ENCODE data around the gene NUMA1.

NUMA1 gene

DNA sequence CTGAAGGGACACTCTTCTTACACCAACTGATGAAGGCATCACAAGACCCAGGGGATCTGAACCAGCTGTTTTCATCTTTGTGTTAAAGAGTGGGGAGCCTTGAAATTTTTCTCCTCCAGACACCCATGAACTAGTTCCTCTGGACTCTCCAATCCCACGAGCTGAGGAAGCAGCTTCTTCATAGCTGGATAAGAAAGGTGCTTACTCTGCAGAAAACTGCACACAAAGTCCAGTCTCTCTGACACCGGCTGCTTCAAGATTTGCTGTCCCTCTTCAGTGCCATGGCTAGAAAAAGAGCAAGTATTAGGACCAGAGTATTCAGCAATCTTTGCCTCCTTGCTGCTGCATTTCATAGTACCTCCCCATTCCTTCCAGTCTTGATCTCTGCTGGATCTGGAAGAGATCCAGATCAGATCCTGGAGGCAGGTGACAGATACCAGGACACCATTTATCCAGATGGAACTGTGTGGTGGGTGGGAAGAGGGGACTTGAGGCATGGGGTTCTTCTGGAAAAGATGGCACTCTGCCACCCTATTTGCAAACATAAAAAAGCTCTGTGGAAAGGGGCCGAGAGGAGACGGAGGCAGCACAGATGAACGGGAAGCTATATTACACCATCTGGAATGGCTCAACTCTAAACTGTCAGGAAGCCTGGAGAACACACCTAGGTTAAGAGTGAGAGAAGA, 56.1 kb downstream of the NUMA1 start:
- H3K27ac Mint-ChIP-seq: no peak overlapping the region
- H3K36me3 Mint-ChIP-seq (ENCODE audit: low read depth): peaks cover 52% of the 10 kb centered on the region
- no peaks in the 10 kb centered on the region for H3K9me3 Mint-ChIP-seq
- H3K4me3 Mint-ChIP-seq: no peak overlapping the region
- H3K27me3 Mint-ChIP-seq: no peaks in the 10 kb centered on the region
- H3K4me1 Mint-ChIP-seq (ENCODE audit: low read depth): peaks cover 19% of the 10 kb centered on the region

- Mint-ChIP-seq H3K4me3 (no peak overlapping the region), H3K36me3 (ENCODE audit: low read depth) (peaks cover 55% of the 10 kb centered on the region), H3K9me3 (no peaks in the 10 kb centered on the region), H3K27me3 (no peaks in the 10 kb centered on the region), H3K27ac (no peak overlapping the region), H3K4me1 (ENCODE audit: low read depth) (peaks cover 19% of the 10 kb centered on the region)
Measured at GRCh38 chr11:72023335-72023734, 57.0 kb downstream of the NUMA1 start.

DNA sequence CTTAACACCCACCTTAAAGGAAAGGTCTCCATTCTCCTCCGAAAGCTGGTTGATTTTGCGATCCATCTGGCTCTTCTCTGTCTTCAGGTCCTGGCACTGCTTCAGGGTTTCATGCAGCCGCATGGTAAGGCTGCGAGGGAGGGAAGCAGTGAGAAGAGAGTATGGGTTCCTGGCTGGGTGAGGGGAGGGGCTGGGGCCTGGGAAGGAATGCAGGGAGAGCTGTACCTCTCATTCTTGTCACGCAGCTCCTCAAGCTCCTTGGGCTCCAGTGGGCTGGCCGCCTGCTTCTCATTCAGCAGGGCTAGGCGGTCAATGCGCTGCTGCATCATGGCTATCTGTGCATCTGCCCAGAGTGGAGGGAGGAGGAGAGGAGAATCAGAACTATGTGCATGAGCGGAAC, 62.2 kb downstream of the NUMA1 start:
- Mint-ChIP-seq H3K27ac (no peak overlapping the region), H3K27me3 (no peaks in the 10 kb centered on the region), H3K4me3 (no peak overlapping the region), H3K36me3 (ENCODE audit: low read depth) (peaks cover 81% of the 10 kb centered on the region), H3K9me3 (no peaks in the 10 kb centered on the region), H3K4me1 (ENCODE audit: low read depth) (no peaks in the 10 kb centered on the region)

DNA sequence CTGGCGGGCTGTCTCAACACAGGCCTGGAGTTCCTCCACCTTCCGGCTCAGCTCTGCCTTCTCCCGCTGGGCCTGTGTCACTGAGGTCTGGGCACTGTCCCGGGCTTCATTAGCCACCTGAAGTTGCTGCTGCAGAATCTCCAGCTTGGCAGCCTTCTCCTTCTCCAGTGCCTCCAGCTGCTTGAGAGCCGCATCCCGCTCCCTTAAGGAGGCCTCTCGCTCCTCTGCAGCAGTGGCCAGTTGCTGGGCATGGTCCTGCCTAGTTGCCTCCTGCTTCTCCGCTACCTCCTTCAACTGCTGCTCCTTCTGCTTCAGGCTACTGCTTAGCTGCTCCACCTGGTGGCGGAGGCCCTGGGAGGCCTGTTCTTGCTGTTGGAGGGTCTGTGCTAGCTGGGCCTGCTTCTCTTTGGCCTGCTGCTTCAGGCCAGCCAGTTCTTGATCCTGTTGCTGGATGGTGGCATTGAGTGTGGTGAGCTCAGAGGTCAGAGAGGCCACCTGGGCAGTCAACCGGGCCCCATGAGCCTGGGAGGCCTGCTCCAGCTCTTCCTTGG, 64.8 kb downstream of the NUMA1 start:
- Mint-ChIP-seq H3K4me3 (no peak overlapping the region), H3K9me3 (no peaks in the 10 kb centered on the region), H3K4me1 (ENCODE audit: low read depth) (no peaks in the 10 kb centered on the region), H3K36me3 (ENCODE audit: low read depth) (peaks cover 68% of the 10 kb centered on the region), H3K27me3 (no peaks in the 10 kb centered on the region), H3K27ac (no peak overlapping the region)

DNA sequence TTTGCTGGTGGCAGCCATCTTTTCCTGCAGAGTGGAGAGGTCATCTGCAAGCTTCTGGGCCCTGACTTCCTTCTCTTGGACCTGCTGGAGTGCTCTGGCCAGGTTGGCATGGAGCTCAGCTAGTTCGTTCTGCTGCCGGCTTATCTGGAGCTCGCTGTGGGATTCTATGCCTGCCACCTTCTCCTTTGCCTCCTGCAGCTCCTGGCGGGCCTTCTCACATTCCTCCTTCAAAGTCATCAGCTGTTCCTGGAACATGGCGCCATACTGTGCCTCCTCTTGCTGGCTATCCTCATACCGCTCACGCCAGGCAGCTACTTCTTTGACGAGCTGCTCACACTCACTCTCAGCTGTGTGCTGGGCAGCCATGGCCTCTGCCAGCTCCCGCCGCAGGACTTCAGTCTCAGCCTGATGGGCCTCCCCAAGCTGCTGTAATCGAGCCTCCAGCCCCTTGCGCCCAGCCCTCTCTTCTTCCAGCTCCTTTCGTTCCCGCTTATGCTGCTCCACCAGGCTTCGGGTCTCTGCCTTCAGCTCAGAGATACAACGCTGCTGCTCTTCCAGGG, 65.5 kb downstream of the NUMA1 start:
- no peaks in the 10 kb centered on the region for H3K27me3 Mint-ChIP-seq
- H3K36me3 Mint-ChIP-seq (ENCODE audit: low read depth): peaks cover 69% of the 10 kb centered on the region
- no peak overlapping the region for H3K27ac Mint-ChIP-seq
- H3K4me3 Mint-ChIP-seq: no peak overlapping the region
- no peaks in the 10 kb centered on the region for H3K4me1 Mint-ChIP-seq (ENCODE audit: low read depth)
- H3K9me3 Mint-ChIP-seq: no peaks in the 10 kb centered on the region

- Mint-ChIP-seq H3K9me3 (no peaks in the 10 kb centered on the region), H3K4me1 (ENCODE audit: low read depth) (no peaks in the 10 kb centered on the region), H3K27me3 (no peaks in the 10 kb centered on the region), H3K4me3 (no peak overlapping the region), H3K27ac (no peak overlapping the region), H3K36me3 (ENCODE audit: low read depth) (peaks cover 65% of the 10 kb centered on the region)
Measured at GRCh38 chr11:72013765-72014711, 66.3 kb downstream of the NUMA1 start.

DNA sequence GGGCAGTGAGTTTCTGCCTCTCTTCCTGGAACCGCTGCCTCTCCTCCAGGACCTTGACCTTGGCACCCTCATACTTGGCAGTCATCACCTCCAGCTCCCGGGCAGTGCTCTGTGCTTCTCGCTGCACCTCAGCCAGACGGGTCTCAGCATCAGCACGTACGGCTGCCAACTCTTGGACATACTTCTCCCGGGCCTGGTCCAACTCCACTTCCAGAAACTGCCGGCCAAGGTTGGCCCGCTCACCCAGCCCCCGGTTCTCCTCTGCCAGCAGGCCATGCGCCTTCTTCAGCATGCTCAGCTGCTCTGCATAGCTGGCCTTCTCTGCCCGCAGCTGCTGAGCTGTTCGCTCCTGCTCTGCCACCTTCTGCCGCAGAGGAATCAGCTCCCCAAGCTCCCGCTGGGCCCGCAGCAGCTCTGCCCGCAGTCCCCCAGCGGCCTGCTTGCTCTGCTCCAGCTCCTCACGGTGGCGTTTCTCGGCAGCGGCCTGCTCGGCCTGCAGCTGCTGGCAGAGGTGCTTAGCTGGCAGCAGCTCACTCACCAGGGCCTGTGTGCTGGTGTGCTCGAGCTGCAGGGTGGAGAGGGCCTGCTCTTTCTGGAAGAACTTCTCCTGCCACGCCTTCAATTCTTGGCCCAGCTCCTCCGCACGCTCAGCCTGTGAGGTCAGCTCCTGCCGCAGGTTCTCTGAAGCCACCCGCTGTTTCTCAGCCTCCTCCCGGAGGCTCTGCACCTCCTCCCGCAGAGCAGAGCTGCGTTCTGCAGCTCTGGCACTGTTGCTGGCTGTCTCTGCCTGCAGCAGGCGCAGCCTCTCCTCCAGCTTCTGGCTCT, 67.2 kb downstream of the NUMA1 start:
- peaks cover 62% of the 10 kb centered on the region for H3K36me3 Mint-ChIP-seq (ENCODE audit: low read depth)
- H3K27ac Mint-ChIP-seq: no peak overlapping the region
- no peaks in the 10 kb centered on the region for H3K27me3 Mint-ChIP-seq
- no peak overlapping the region for H3K4me3 Mint-ChIP-seq
- H3K9me3 Mint-ChIP-seq: no peaks in the 10 kb centered on the region
- H3K4me1 Mint-ChIP-seq (ENCODE audit: low read depth): no peaks in the 10 kb centered on the region

- peaks cover 63% of the 10 kb centered on the region for H3K36me3 Mint-ChIP-seq (ENCODE audit: low read depth)
Measured at GRCh38 chr11:72012091-72012630, 68.2 kb downstream of the NUMA1 start.

DNA sequence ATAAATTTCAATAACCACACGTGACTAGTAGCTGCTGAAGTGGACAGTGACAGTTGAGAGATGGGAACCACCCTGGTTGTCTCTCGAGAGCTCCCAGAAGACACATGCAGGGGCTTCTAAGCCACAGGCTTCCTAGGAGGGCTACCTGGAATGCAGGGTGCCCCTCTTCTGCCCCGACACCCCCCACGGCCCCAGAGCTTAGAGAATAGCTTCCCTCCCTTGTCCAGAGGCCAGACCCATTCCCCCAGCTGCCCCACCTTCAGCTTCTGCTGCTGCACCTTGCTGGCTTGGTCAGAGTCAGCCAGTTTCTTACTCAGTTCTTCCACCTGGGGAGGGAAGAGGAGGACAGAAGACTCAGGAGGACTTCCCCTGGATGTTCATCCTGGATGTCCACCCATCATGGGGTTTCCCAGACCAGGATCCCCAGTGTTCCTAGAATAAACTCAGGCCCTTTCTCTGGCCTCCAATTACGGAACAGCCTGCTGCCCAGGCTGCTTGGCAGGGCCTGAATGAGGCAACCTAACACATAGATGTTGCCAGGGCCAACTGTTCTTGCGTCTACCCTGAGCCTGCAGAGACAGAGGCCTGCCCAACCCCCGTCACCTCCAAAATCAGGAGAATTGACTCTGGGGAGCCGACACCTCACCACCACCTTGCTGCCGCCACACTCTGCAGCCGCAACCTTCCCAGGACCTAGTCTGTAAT, 69.7 kb downstream of the NUMA1 start:
- H3K27me3 Mint-ChIP-seq: no peaks in the 10 kb centered on the region
- H3K27ac Mint-ChIP-seq: no peak overlapping the region
- no peaks in the 10 kb centered on the region for H3K9me3 Mint-ChIP-seq
- peaks cover 63% of the 10 kb centered on the region for H3K36me3 Mint-ChIP-seq (ENCODE audit: low read depth)
- H3K4me3 Mint-ChIP-seq: no peak overlapping the region
- no peaks in the 10 kb centered on the region for H3K4me1 Mint-ChIP-seq (ENCODE audit: low read depth)

More at GRCh38 chr11:72012091-72012630, 68.2 kb downstream of the NUMA1 start:
- no peaks in the 10 kb centered on the region for H3K4me1 Mint-ChIP-seq (ENCODE audit: low read depth)
- no peaks in the 10 kb centered on the region for H3K27me3 Mint-ChIP-seq
- H3K4me3 Mint-ChIP-seq: no peak overlapping the region
- H3K9me3 Mint-ChIP-seq: no peaks in the 10 kb centered on the region
- H3K27ac Mint-ChIP-seq: no peak overlapping the region

DNA sequence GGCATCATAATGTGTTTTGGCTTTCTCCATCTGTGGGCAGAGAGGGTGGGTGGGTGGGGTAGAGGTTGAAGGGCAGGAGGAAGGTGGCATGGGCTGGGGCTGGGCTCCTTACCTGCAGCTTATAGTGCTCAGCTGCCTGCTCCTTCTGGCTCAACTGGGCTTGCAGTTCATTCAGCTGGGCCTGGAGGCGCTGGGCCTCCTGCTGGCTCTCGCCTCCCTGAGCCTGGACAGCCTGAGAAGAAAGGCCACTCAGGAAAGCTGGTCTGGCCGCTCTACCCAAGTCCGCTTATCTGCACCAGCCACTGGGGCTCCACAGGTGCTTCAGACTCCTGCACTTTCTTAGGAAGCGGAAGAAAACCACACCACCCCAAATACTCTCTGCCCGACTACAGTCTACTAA, 71.2 kb downstream of the NUMA1 start:
- Mint-ChIP-seq H3K36me3 (ENCODE audit: low read depth) (peaks cover 60% of the 10 kb centered on the region), H3K27ac (peak overlapping the region; percentile 53)

GRCh38 chr11:72008728-72009127, 71.6 kb downstream of the NUMA1 start:
- H3K36me3 Mint-ChIP-seq (ENCODE audit: low read depth): peaks cover 56% of the 10 kb centered on the region
- no peak overlapping the region for H3K4me3 Mint-ChIP-seq
- H3K27ac Mint-ChIP-seq: no peak overlapping the region
- H3K9me3 Mint-ChIP-seq: no peaks in the 10 kb centered on the region
- no peaks in the 10 kb centered on the region for H3K27me3 Mint-ChIP-seq
- H3K4me1 Mint-ChIP-seq (ENCODE audit: low read depth): no peaks in the 10 kb centered on the region

More for the DNA sequence above, 71.2 kb downstream of the NUMA1 start:
- Mint-ChIP-seq H3K9me3 (no peaks in the 10 kb centered on the region), H3K4me1 (ENCODE audit: low read depth) (no peaks in the 10 kb centered on the region), H3K4me3 (no peak overlapping the region), H3K27me3 (no peaks in the 10 kb centered on the region)

GRCh38 chr11:72007587-72007986, 72.8 kb downstream of the NUMA1 start:
- H3K36me3 Mint-ChIP-seq (ENCODE audit: low read depth): peaks cover 58% of the 10 kb centered on the region
- no peaks in the 10 kb centered on the region for H3K9me3 Mint-ChIP-seq
- H3K27me3 Mint-ChIP-seq: no peaks in the 10 kb centered on the region
- peak overlapping the region; percentile 32 for H3K27ac Mint-ChIP-seq
- no peak overlapping the region for H3K4me3 Mint-ChIP-seq
- H3K4me1 Mint-ChIP-seq (ENCODE audit: low read depth): no peaks in the 10 kb centered on the region

DNA sequence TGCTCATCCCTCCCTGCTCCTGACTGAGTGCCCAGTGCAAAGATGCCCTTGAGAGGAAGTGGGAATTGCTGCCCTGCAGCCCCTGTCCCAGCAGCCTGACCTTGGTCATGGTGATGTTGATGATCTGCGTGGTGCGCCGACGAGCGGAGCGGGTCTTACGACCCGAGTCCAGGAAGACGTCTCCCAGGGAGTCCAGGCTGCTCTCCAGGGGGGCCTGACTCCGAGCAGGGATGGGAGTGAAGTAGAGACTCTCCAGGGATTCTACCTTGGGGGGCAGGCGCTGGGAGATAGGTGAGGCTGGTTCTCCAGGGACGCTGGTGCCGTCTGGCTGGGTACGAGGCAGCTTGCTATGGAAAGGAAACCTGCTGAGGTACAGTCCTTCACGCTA, 73.3 kb downstream of the NUMA1 start:
- no peak overlapping the region for H3K4me3 Mint-ChIP-seq
- H3K27me3 Mint-ChIP-seq: no peaks in the 10 kb centered on the region
- no peaks in the 10 kb centered on the region for H3K4me1 Mint-ChIP-seq (ENCODE audit: low read depth)
- peaks cover 63% of the 10 kb centered on the region for H3K36me3 Mint-ChIP-seq (ENCODE audit: low read depth)
- no peaks in the 10 kb centered on the region for H3K9me3 Mint-ChIP-seq
- no peak overlapping the region for H3K27ac Mint-ChIP-seq
